Right lobe of liver (tissue), 4 donors: Measurements from ENCODE around the gene CTNND2.

Experiments
- POLR2A ChIP-seq: fragments of 450-650 bp; IDR thresholded peaks from one replicate; pipeline ENCODE4 v1.6.1; 2017; ENCODE audit warnings: antibody characterized with exemption, mild to moderate bottlenecking
- TF ChIP-seq, protein P1 (sequence below), 4 donors: fragments of 200-600 bp in 3 of 4; fragments of 450-650 bp in 1 of 4; IDR thresholded peaks; one replicate each; pipeline versions ENCODE4 v1.5.1 to v1.8.0; 2016 to 2022; ENCODE audit warnings: antibody characterized with exemption in 4 of 4, mild to moderate bottlenecking in 2 of 4
- donor health status: DM: no; HTN: no; CAD: no.
- donor health status: DM: no; HTN: no; CAD: no.
- donor health status: DM: no; HTN: yes; CAD: no.

DNA sequence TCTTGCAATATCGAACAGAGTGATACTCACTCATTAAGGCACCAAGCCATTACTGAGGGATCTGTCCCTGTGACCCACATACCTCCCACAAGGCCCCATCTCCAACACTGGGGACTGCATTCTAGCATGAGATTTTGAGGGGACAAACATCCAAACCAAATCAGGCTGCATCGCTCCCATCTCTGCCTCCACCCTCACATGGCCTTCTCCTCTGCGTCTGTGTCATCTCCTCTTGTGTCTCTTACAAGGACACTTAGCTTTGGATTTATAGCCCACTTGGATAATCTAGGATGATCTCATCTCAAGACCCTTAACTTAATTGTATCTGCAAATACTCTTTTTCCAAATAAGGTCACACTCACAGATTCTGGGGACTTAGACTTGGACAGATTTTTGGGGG lies 858.8 kb downstream of the CTNND2 start:
- TF ChIP-seq, protein P1, sequence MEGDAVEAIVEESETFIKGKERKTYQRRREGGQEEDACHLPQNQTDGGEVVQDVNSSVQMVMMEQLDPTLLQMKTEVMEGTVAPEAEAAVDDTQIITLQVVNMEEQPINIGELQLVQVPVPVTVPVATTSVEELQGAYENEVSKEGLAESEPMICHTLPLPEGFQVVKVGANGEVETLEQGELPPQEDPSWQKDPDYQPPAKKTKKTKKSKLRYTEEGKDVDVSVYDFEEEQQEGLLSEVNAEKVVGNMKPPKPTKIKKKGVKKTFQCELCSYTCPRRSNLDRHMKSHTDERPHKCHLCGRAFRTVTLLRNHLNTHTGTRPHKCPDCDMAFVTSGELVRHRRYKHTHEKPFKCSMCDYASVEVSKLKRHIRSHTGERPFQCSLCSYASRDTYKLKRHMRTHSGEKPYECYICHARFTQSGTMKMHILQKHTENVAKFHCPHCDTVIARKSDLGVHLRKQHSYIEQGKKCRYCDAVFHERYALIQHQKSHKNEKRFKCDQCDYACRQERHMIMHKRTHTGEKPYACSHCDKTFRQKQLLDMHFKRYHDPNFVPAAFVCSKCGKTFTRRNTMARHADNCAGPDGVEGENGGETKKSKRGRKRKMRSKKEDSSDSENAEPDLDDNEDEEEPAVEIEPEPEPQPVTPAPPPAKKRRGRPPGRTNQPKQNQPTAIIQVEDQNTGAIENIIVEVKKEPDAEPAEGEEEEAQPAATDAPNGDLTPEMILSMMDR (IDR thresholded peaks at IDR 0.05), result no peak
- TF ChIP-seq POLR2A, result no peak
